GM23248 (cell line): ENCODE measurements around the gene IGLON5.

Source experiments
- EZH2 ChIP-seq: fragments of 200-600 bp; sonication (generic); IDR thresholded peaks from 2 replicates; pipeline ENCODE4 v1.6.1; 2018; ENCODE audit warnings: antibody characterized with exemption, mild to moderate bottlenecking; ENCODE audit not compliant: insufficient read depth, poor library complexity, severe bottlenecking
- EZH2phosphoT487 ChIP-seq: fragments of 200-600 bp; sonication (generic); IDR thresholded peaks from 2 replicates; pipeline ENCODE4 v1.6.1; 2018; ENCODE audit warnings: antibody characterized with exemption, moderate library complexity, mild to moderate bottlenecking, low read depth; ENCODE audit not compliant: insufficient read depth

GRCh38 chr19:51331193-51331592, 19.7 kb downstream of the IGLON5 start:
- TF ChIP-seq EZH2 (no peak), EZH2phosphoT487 (no peak)
